NCI-H82 treated with DMSO at 0.1 percent for 48 hours (cell line): ENCODE data around the gene INPP5J.
"Not testable (repeated sequence)": the region's sequence is repeated elsewhere in the genome, so short reads cannot be mapped to it uniquely, and the experiment has no call there.

ENCODE experiments used
- DNase-seq: peaks from one replicate; lab custom pipeline; 2025; ENCODE audit not compliant: unreplicated experiment; lab: John Stamatoyannopoulos, UW

Gene INPP5J

DNA sequence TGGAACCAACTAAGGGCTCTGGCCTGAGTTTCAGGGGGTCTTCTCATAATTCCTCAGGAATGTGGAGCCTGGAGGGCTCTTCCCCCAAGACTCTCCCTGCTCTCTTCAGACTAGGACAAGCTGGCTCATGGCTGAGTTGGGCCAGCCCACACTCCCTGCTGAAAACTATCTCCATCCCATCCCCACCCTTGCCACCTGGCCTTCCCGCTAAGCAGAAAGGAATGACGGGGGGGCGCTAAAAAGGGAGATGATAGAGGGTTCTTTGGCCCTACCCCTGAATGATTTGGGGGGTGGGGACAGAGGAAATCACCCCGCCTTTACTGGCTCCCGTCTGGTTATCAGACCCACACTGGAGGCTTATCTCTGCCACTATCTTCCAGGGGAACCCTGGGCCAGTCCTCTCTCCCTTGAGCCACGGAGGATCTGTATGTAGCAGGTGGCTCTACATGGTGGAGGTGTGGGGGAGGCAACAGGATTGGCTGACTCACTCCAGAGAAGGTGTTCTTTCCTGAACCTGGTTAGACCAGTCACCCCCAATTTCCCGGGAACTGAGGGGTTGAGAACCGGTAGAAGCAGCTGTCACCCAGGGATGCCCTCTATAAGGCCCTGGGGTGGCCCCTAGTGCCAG is 35.9 kb upstream of the INPP5J start:
- DNase-seq: no peak

GRCh38 chr22:31087744-31088215 is 35.0 kb upstream of the INPP5J start:
- DNase-seq: no peak

DNA sequence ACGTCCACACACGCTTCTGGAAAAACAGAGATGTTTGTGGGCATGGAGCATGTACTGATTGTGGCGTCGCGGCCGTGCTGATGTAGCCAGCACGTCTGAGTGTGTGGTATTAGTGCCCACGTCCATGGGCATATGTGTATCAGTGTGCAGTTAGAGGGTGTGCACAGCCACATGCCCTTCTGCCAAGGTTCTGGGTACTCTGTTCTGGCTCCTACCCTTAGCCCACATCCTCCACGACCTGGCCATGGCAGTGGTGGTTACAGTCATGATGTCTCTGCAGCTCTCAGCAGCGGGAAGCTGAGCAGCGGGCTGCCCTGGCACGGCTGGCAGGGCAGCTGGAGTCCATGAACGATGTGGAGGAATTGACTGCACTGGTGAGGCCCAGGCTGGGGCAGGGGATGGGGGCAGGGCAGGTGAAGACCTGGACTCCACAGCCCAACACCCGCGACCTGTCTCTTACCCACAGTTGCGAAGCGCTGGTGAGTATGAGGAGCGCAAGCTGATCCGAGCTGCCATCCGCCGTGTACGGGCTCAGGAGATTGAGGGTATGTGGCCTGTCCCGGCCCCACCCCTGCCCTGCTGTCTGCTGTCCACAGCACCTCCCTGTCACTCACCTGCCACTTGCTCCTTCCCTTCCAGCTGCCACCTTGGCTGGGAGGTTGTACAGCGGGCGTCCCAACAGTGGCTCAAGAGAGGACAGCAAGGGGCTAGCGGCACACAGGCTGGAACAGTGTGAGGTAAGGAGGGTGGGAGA is 34.4 kb upstream of the INPP5J start:
- no peak for DNase-seq

- no peak for DNase-seq
Measured at GRCh38 chr22:31089160-31090100, 33.3 kb upstream of the INPP5J start.

DNA sequence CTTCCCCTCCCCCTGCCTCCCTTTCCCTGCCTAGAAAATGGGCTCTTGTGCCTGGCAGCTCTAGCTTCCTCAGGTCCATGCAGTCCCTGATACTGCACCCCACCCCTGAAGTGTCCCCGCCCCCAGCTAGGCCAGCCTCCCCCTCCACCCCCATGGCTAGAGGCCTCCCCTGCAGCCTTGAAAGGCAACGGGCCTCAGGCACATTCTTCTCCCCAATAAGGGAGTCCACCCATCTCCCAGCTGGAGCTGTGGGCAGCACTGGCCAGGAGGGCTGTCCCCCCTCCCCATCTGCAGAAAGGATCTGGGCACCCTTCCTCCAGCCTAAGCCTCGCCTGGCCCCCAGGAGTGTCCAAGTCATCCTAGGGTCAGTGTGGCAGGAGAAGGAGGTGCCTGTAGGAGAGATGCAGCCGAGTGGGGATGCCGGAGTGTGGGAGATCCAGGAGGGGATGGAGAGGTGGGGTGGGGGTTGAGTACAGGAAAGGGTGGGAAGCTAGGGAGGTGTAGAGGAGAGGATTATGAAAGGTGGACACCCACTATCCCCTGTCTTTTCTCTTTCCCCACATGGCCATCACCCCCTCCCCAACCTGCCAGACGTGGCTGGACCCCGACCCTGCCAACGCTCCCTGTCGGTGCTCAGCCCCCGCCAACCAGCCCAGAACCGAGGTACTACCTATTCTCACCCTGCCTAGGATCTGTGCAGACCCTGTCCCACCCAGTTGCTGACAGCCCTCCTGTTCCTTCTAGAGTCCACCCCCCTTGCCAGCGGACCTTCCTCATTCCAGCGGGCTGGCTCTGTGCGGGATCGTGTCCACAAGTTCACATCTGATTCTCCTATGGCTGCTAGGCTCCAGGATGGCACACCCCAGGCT is 32.3 kb upstream of the INPP5J start:
- DNase-seq: no peak

DNA sequence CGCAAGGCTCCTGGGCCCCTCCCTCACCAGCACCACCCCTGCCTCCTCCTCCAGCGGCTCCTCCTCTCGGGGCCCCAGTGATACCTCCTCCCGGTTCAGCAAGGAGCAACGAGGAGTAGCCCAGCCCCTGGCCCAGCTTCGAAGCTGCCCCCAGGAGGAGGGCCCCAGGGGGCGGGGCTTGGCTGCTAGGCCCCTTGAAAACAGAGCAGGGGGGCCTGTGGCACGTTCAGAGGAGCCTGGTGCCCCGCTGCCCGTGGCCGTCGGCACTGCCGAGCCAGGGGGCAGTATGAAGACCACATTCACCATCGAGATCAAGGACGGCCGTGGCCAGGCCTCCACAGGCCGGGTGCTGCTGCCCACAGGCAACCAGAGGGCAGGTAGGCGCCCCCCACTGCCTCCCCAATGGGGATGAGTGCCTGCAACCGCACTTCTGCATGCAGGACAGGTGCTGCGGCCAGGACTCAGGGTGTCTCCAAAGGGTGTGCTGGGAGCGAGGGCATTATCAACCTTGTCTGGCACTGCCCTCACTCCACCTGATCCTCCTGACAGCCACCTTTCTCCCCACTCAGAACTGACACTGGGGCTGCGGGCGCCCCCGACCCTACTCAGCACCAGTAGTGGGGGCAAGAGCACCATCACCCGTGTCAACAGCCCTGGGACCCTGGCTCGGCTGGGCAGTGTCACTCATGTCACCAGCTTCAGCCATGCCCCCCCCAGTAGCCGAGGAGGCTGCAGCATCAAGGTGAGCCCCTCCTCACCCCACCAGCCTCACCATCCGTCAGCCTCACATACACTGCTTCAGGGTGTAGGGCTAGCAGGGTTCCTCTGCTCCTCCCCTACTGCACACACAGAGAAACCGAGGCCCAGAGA is 31.4 kb upstream of the INPP5J start:
- no peak for DNase-seq

- DNase-seq: peak; percentile 18
Measured at GRCh38 chr22:31092161-31092560, 30.6 kb upstream of the INPP5J start.

- DNase-seq: no peak
Measured at GRCh38 chr22:31093086-31093850, 29.5 kb upstream of the INPP5J start.

- DNase-seq: no peak
Measured at GRCh38 chr22:31094021-31094551, 28.7 kb upstream of the INPP5J start.

GRCh38 chr22:31094741-31095140 is 28.0 kb upstream of the INPP5J start:
- no peak for DNase-seq

- DNase-seq: no peak
Measured at GRCh38 chr22:31095637-31096249, 27.0 kb upstream of the INPP5J start.

DNA sequence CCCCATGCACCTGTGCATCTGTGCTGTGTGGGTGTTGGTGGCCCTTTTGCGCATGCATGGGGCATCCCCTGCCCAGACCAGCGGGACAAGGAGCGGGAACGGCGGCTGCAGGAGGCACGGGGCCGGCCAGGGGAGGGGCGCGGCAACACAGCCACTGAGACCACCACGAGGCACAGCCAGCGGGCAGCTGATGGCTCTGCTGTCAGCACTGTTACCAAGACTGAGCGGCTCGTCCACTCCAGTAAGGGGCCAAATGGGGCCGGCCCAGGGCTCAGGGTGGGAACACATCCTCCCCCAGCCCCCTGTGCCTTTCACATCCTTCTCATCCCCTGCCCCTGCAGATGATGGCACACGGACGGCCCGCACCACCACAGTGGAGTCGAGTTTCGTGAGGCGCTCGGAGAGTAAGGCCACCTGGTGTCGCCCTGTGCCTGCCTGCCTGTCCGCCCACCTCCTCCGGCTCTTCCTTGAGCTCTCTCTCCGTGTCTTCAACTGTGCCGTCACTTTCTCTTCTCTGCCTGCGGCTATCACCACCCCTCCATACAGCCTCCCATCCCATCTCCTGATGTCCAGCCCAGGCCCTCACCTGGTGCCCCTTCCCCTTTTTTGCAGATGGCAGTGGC is 26.0 kb upstream of the INPP5J start:
- DNase-seq: no peak

DNA sequence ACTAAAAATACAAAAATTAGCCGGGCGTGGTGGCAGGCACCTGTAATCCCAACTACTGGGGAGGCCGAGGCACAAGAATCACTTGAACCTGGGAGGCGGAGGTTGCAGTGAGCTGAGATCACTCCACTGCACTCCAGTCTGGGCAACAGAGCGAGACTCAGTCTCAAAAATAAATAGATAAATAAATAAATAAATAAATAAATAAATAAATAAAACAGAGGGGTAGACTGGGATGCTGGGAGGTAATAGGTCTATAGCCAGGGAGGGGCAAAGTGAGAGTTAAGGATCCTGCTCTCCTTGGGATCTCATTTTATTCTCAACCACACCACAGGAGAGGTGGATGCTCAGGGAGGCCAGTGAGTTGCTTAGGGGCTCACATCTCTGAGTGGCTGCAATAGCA is 25.2 kb upstream of the INPP5J start:
- DNase-seq: not testable (repeated sequence)

- no peak for DNase-seq
Measured at GRCh38 chr22:31097941-31098631, 24.7 kb upstream of the INPP5J start.

GRCh38 chr22:31098632-31099110 is 24.1 kb upstream of the INPP5J start:
- no peak for DNase-seq

GRCh38 chr22:31099386-31099785 is 23.4 kb upstream of the INPP5J start:
- DNase-seq: no peak
